HCT116 (cell line): ENCODE data around the gene OR2A25. TPM values are rescaled to one million over a fixed set of nuclear protein-coding genes. Genes with fewer than 3 reads are reported as not detected.

ENCODE experiments used
- ATAC-seq: fragments of 200-7000 bp; cut with Tn5 transposase; 2 replicates; pipeline ENCODE4 v1.9.1; 2020; ENCODE audit warnings: mild to moderate bottlenecking, moderate library complexity
- BruUV-seq: library from RNA; stranded (reverse); fragments of 400-500 nt; replicated peaks from 2 replicates; lab custom pipeline; 2021; lab: Mats Ljungman, UMichigan
- CTCF ChIA-PET: fragments of 300-600 bp; sonication (Branson Sonifier 250); formaldehyde crosslinking; loops from one replicate; lab custom pipeline; 2021; ENCODE audit warnings: antibody characterized with exemption; lab: Charles Lee
- POLR2A ChIA-PET: fragments of 300-600, 350-600 bp; sonication (Branson Sonifier 250); formaldehyde crosslinking; loops from one replicate; lab custom pipeline; 2021; ENCODE audit warnings: antibody characterized with exemption; lab: Charles Lee
- RAD21 ChIA-PET, 2 experiments: fragments of 300-600 bp; sonication (Branson Sonifier 250); formaldehyde crosslinking; loops; one replicate each; lab custom pipeline; 2023; ENCODE audit warnings: low total read pairs in 2 of 2; ENCODE audit not compliant: uncharacterized antibody in 2 of 2, unreplicated experiment in 2 of 2, low non-redundant PET in 1 of 2; lab: Charles Lee
- DNase-seq: peaks from one replicate; pipeline ENCODE4 v3.0.0-alpha.2; 2010; ENCODE audit warnings: low read depth, low spot score
- H2AFZ ChIP-seq: fragments of 200-600 bp; shearing (Covaris generic), sonication (generic); 2 replicates; pipeline ENCODE4 v1.6.1; 2017; ENCODE audit warnings: low read depth, mixed run types, mixed read lengths, antibody characterized with exemption, low read length; ENCODE audit not compliant: poor library complexity, severe bottlenecking
- H3K27ac ChIP-seq: 2 replicates; pipeline ENCODE4 v1.5.1; 2012; ENCODE audit warnings: low read depth, low read length
- H3K27me3 ChIP-seq: fragments of 200-600 bp; sonication (generic); 2 replicates; pipeline ENCODE4 v1.6.1; 2016; ENCODE audit warnings: mixed run types, low read length, mixed read lengths; ENCODE audit not compliant: insufficient read depth
- H3K36me3 ChIP-seq, 2 experiments: fragments of 200-500 bp in 1 of 2; fragments of 200-600 bp in 1 of 2; sonication (Bioruptor generic) in 1 of 2; sonication (generic) in 1 of 2; 2 replicates each; pipeline versions ENCODE4 v1.5.1 to v1.6.1; 2014 to 2016; ENCODE audit warnings: low read length in 2 of 2, inconsistent platforms in 1 of 2, mixed read lengths in 1 of 2, mixed run types in 1 of 2; ENCODE audit not compliant: insufficient read depth in 2 of 2, control insufficient read depth in 1 of 2
- H3K4me1 ChIP-seq, 2 experiments: fragments of 200-600 bp in 1 of 2; sonication (generic) in 1 of 2; 2 replicates each; pipeline versions ENCODE4 v1.5.1 to v1.6.1; 2012 to 2017; ENCODE audit warnings: low read length in 2 of 2, inconsistent platforms in 1 of 2, mild to moderate bottlenecking in 1 of 2, mixed read lengths in 1 of 2, mixed run types in 1 of 2, moderate library complexity in 1 of 2; ENCODE audit not compliant: insufficient read depth in 2 of 2, control insufficient read depth in 1 of 2
- H3K4me2 ChIP-seq: fragments of 200-600 bp; sonication (generic); 2 replicates; pipeline ENCODE4 v1.6.1; 2017; ENCODE audit warnings: mixed run types, low read length, mixed read lengths
- H3K4me3 ChIP-seq, 2 experiments: fragments of 200-600 bp in 1 of 2; sonication (generic) in 1 of 2; replicated peaks in 1 of 2; 2 replicates each; pipeline ENCODE4 v1.5.1; 2011 to 2016; ENCODE audit warnings: low read length in 2 of 2, control low read depth in 1 of 2, low read depth in 1 of 2, mild to moderate bottlenecking in 1 of 2, mixed read lengths in 1 of 2, mixed run types in 1 of 2
- H3K79me2 ChIP-seq: fragments of 200-600 bp; sonication (generic); 2 replicates; pipeline ENCODE4 v1.6.1; 2017; ENCODE audit warnings: mild to moderate bottlenecking, mixed run types, low read length, moderate library complexity, mixed read lengths; ENCODE audit not compliant: insufficient read depth
- H3K9ac ChIP-seq: fragments of 200-600 bp; sonication (generic); 2 replicates; pipeline ENCODE4 v1.6.1; 2016; ENCODE audit warnings: low read length, mixed read lengths
- H3K9me2 ChIP-seq: fragments of 200-600 bp; sonication (generic), shearing (Covaris generic); 2 replicates; pipeline ENCODE4 v1.6.1; 2017; ENCODE audit warnings: mixed run types, mild to moderate bottlenecking, moderate library complexity; ENCODE audit not compliant: insufficient read depth
- H3K9me3 ChIP-seq, 2 experiments: fragments of 200-500 bp in 1 of 2; fragments of 200-600 bp in 1 of 2; sonication (Bioruptor generic) in 1 of 2; sonication (generic) in 1 of 2; 2 replicates each; pipeline ENCODE4 v1.6.1; 2014 to 2017; ENCODE audit warnings: low read length in 2 of 2, mixed read lengths in 2 of 2, inconsistent platforms in 1 of 2, low read depth in 1 of 2, mild to moderate bottlenecking in 1 of 2, mixed run types in 1 of 2, moderate library complexity in 1 of 2; ENCODE audit not compliant: control insufficient read depth in 1 of 2, insufficient read depth in 1 of 2
- H4K20me1 ChIP-seq: fragments of 200-600 bp; sonication (generic), shearing (Covaris generic); 2 replicates; pipeline ENCODE4 v1.6.1; 2017; ENCODE audit warnings: mixed run types, mild to moderate bottlenecking, moderate library complexity; ENCODE audit not compliant: insufficient read depth
- ATF3 ChIP-seq: IDR thresholded peaks from 2 replicates; pipeline ENCODE4 v1.6.1; 2012
- CEBPB ChIP-seq: IDR thresholded peaks from 2 replicates; pipeline ENCODE4 v1.6.1; 2012; ENCODE audit warnings: low read depth
- CTCF ChIP-seq, 3 experiments: fragments of 200-600 bp in 1 of 3; sonication (generic) in 1 of 3; IDR thresholded peaks in 2 of 3; conservative IDR thresholded peaks in 1 of 3; 2 replicates each; pipeline ENCODE4 v1.5.1; 2012 to 2017; ENCODE audit warnings: low read depth in 2 of 3, low read length in 2 of 3, antibody characterized with exemption in 1 of 3, borderline replicate concordance in 1 of 3, control low read depth in 1 of 3, mild to moderate bottlenecking in 1 of 3, mixed read lengths in 1 of 3, mixed run types in 1 of 3, moderate library complexity in 1 of 3; ENCODE audit not compliant: insufficient read depth in 1 of 3
- EZH2phosphoT487 ChIP-seq: fragments of 200-600 bp; IDR thresholded peaks from 2 replicates; pipeline ENCODE4 v1.6.1; 2018; ENCODE audit warnings: antibody characterized with exemption, borderline replicate concordance
- FOSL1 ChIP-seq: IDR thresholded peaks from 2 replicates; pipeline ENCODE4 v1.6.1; 2012; ENCODE audit warnings: low read depth
- MAX ChIP-seq: IDR thresholded peaks from 2 replicates; pipeline ENCODE4 v1.6.1; 2012
- POLR2A ChIP-seq: IDR thresholded peaks from 2 replicates; pipeline ENCODE4 v1.7.0; 2011; ENCODE audit warnings: borderline replicate concordance; ENCODE audit not compliant: insufficient read depth, insufficient read length; ENCODE audit errors: extremely low read depth
- POLR2AphosphoS5 ChIP-seq: IDR thresholded peaks from 2 replicates; pipeline ENCODE4 v1.6.1; 2011; ENCODE audit warnings: mild to moderate bottlenecking, low read depth, low read length, moderate library complexity
- RAD21 ChIP-seq: IDR thresholded peaks from 2 replicates; pipeline ENCODE4 v1.6.1; 2012; ENCODE audit warnings: low read depth, mild to moderate bottlenecking
- REST ChIP-seq: IDR thresholded peaks from 2 replicates; pipeline ENCODE4 v1.6.1; 2012; ENCODE audit warnings: low read depth
- SRF ChIP-seq: IDR thresholded peaks from 2 replicates; pipeline ENCODE4 v1.6.1; 2012; ENCODE audit warnings: low read depth
- ZBTB33 ChIP-seq: IDR thresholded peaks from 2 replicates; pipeline ENCODE4 v1.6.1; 2011; ENCODE audit warnings: mild to moderate bottlenecking, low read length, moderate library complexity; ENCODE audit not compliant: insufficient replicate concordance; ENCODE audit errors: extremely low read depth
- ZFX ChIP-seq: fragments of 450-650 bp; IDR thresholded peaks from 2 replicates; pipeline ENCODE4 v1.6.1; 2017
- ZNF274 ChIP-seq: fragments of 200-500 bp; sonication (Bioruptor generic); IDR thresholded peaks from 2 replicates; pipeline ENCODE4 v1.6.1; 2014; ENCODE audit warnings: mild to moderate bottlenecking, low read depth, low read length, inconsistent platforms
- intact Hi-C: fragments of 100-400 bp; cut with micrococcal nuclease; formaldehyde crosslinking; loops from 2 replicates; pipeline ENCODE4 v1.10.0; 2022
- total RNA-seq: library from RNA; stranded (reverse); gene quantifications from one replicate; pipeline ENCODE4 v1.2.1, GENCODE V29; 2021; ENCODE audit not compliant: unreplicated experiment

OR2A25 gene
- total RNA-seq, 1 experiment from 2014 or later, result not detected

- no peak for TF ChIP-seq CTCF (IDR thresholded peaks at IDR 0.05 in 2 of 3, conservative IDR thresholded peaks at IDR 0.05 in 1 of 3; ENCODE audit: borderline replicate concordance in 1 of 3, insufficient read depth in 1 of 3, low read depth in 2 of 3, low read length in 2 of 3)
- no peak for TF ChIP-seq SRF
- TF ChIP-seq ZNF274, result no peak
Observed at GRCh38 chr7:144090667-144091066, 21.1 kb downstream of the OR2A25 start (continued).

GRCh38 chr7:144098776-144099175 lies 29.2 kb downstream of the OR2A25 start:
- ChIA-PET CTCF (no interaction called here), RAD21 (no interaction called here), POLR2A (no interaction called here)
- Histone ChIP-seq H3K79me2 (no peaks in the 10 kb centered on the region), H4K20me1 (no peaks in the 10 kb centered on the region), H2AFZ (no peak overlapping the region), H3K9ac (no peak overlapping the region), H3K27ac (no peak overlapping the region), H3K9me3 (no peaks in the 10 kb centered on the region), H3K4me3 (no peak overlapping the region), H3K4me1 (no peaks in the 10 kb centered on the region), H3K36me3 (no peaks in the 10 kb centered on the region), H3K27me3 (no peaks in the 10 kb centered on the region), H3K9me2 (no peaks in the 10 kb centered on the region), H3K4me2 (no peak overlapping the region)
- BruUV-seq, result no TSS peak
- ATAC-seq (no peak), DNase-seq (no peak)
- intact Hi-C loops, result no loop called here
- TF ChIP-seq RAD21, result no peak
- no peak for TF ChIP-seq ATF3
- no peak for TF ChIP-seq ZBTB33
- no peak for TF ChIP-seq EZH2phosphoT487
- no peak for TF ChIP-seq ZFX
- TF ChIP-seq MAX, result no peak
- no peak for TF ChIP-seq POLR2A
- no peak for TF ChIP-seq SRF
- no peak for TF ChIP-seq REST
- TF ChIP-seq CTCF (IDR thresholded peaks at IDR 0.05 in 2 of 3, conservative IDR thresholded peaks at IDR 0.05 in 1 of 3; ENCODE audit: borderline replicate concordance in 1 of 3, insufficient read depth in 1 of 3, low read depth in 2 of 3, low read length in 2 of 3), result no peak
- no peak for TF ChIP-seq FOSL1
- TF ChIP-seq POLR2AphosphoS5, result no peak
- no peak for TF ChIP-seq CEBPB
